D341Med (cell line): ENCODE results near the gene POP4.
A peak's percentile ranks its signal among the peaks of the same experiment; 100 is the strongest.

Experiments used
- DNase-seq: peaks from one replicate; pipeline ENCODE4 v3.0.0; 2012; ENCODE audit warnings: low spot score

Gene POP4

DNA sequence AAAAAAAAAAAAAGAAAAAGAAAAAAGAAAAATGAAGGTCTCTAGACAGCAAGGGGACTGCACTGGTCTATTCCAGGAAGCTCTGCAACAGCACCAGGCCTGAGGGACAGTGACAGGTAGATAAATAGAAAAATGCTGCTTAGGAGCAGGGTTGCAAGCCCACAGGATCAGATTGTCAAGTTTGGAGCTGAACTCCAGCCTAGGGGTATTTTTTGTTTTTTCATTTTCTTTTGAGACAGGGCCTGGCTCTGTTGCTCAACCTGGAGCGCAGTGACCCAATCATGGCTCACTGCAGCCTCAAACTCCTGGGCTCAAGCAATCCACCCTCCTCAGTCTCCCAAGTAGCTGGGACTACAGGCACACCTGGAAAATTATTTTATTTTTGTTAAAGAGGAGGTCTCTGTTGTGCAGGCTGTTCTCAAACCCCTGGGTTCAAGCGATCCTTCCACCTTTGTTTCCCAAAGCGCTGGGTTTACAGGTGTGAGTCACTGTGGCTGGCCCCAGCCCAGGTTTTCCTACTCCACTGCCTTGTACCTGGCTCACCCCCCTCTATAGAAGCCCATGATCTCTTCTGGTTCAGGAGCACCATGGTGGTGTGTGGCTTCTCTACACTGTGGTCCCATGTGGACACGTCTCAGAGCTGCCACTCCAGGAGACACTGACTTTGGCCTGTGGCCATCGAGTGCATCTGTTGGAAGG is 23.9 kb downstream of the POP4 start:
- no peak for DNase-seq

- DNase-seq, result no peak
These were observed 24.6 kb downstream of the POP4 start for GRCh38 chr19:29630655-29631054.

DNA sequence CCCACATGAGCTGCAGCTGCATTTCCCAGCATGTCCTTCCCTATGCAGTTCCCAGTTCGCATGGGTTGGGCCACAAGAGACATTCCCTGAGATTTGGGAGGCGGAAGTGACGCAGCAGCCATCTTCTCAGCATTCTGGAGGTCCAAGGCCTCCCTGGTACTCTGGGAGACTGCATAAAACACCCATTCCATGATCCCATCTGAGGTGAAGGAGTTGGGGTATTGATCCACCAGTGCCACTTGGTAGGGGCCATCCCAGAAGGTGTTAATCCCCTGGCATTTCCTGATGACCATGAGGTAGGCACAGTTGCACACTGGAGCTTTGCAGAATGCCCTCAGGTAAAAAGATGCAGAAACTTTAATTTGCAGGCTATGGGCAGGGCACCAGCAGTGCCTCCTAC is 25.4 kb downstream of the POP4 start:
- no peak for DNase-seq

DNA sequence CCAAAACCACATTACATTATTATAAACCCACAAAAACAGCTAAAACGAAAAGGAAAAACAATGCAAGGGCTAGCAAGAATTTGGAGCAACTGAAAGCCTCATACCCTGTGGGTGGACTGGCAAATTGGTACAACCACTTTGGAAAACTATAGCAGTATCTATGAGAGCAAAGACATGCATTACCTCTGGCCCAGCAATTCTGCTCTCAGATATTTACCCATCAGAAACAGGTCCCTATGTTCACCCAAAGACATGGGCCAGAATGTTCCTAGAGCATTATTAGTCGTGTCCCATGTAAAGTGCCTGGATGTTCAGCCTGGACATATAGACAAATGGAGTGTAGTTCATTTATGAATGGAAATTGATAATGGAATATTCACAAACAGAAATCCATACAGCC is 27.9 kb downstream of the POP4 start:
- no peak for DNase-seq

DNA sequence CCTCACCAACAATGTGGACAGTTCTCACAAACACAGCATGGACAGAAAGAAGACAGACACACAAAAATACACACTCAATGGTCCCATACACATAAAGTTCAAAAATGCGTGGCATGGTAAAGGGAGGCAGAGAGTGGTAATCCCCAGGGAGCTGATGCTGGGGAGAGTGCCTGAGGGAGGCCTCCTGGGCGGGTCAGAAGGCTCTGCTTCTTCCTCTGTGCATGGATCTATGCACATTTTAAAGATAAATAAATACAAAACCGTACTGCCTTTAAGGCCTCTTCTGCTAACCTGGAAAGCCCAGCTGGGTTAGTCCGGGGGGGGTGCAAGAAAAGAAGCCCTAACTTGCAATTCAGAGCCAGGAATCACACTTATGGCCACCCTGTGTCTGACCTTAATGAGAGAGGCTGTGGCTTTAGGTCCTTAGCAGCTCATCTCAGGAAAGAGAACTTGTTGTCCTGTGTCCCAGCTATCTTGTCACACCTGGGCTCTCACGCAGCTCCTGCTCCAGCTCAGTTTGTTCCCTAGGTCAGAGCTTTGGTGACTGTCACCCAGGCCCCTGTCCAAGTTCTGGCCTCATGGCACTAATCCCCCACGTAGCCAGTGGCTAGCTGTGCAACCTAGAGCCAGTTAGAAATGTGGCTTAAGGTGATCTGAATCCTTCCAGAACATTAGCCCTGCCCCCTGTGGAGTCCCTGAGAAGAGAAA is 28.5 kb downstream of the POP4 start:
- DNase-seq, result no peak

- DNase-seq, result no peak
These were observed 29.9 kb downstream of the POP4 start for GRCh38 chr19:29635963-29636362.

DNA sequence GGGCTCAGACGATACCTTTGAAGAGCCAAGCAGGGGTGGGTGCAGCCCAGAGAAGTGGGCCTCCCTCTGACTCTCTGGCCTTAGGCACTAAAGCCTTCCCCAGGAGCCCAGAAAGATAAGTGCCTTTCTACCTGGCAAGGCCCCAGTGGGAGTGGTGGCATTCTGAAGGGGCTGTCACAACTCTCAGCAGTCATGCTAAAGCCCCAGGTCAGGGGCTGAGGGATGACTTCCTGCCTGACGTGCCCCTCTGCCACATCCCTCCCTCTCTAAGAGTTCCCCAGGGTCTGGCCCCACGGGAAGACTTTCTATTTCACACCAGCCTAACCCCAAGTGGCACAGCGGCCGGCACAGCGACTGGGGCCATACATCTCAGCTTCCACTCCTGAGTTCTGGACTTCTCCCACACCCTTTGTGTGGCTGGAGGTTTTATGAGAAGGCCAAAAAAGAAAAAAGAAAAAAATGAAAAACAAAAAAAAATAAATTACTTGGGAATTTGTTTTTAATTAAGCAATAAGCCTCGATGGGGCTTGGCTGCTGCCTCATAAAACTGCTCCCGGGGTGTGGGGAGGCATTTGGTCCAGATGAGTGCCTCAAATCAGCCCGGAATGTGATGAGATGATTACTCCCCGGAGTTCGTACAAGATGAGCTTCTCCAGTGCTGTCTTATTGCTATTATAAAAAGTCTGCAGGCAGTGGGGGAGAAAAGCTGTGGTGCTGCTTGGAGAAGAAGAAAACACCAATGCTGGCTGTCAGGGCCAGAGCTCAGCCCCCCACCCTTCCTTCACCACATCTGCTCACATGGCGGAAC is 30.7 kb downstream of the POP4 start:
- DNase-seq, result peak; percentile 17

DNA sequence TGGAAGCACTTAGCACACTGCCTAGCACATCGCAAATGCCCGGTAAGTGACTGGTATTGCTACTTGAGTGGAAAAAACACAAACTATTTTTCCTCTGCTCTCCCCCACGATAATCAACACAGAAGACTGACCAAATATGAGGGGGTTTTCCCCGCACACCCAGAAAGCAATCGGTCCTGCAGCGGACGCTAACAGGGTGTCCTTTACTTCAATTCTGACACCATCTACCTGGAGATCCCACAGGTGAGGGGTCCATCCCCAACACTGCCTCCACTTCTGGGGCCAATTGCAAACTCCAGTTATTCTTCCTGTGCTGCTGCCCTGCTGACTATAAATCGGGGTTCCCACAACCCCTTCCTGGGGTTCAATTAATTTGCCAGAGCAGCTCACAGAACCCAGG is 33.0 kb downstream of the POP4 start:
- no peak for DNase-seq

GRCh38 chr19:29640231-29640630 is 34.1 kb downstream of the POP4 start:
- DNase-seq, result no peak

DNA sequence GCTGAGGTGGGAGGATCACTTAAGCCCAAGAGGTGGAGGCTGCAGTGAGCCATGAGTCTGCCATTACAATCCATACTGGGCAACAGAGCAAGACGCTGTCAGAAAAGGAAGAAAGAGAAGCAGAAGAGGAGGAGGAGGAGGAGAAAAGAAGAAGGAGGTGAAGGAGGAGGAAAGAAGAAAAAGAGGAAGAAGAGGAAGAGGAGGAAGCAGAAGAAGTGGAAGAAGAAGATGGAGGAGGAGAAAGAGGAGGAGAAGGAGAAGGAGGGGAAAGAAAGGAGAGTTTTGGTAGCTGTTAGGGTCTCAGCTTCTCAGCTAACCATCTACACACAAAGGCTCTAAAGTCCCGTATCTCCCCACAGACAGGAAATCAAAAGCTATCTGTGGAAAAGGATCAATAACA is 35.5 kb downstream of the POP4 start:
- no peak for DNase-seq

DNA sequence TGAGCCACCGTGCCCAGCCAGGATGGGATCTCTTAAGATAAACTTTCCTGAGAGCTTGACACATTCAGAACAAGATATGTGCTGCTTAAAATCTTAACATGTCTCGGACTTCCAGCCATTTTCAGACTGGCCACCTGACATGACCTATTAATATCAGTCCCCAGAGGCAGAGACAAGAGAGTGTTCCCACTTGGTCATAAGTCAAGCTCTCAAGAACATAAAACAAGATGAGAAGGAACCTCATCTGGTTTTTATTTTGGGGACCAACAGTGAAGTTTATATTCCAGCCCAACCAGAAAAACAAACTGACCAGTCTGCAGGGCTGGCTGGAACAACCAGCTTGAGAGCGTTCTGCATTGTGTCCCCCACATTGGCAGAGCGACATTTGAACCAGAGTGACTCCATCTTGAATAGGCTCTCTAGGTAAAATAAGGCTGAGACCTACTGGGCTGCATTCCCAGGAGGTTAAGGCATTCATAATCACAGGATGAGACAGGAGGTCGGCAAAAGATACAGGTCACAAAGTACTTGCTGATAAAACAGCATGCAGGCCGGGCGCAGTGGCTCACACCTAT is 37.4 kb downstream of the POP4 start:
- DNase-seq, result no peak

DNA sequence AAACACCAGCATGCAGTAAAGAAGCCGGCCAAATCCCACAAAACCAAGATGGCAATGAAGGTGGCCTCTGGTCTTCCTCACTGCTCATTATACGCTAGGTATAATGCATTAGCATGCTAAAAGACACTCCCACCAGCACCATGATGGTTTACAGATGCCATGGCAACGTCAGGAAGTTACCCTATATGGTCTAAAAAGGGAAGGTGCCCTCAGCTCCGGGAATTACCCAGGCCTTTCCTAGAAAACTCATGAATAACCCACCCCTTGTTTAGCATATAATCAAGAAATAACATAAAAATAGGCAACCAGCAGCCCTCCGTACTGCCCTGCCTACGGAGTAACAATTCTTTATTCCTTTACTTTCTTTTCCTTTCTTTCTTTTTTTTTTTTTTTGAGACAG is 38.1 kb downstream of the POP4 start:
- no peak for DNase-seq

DNA sequence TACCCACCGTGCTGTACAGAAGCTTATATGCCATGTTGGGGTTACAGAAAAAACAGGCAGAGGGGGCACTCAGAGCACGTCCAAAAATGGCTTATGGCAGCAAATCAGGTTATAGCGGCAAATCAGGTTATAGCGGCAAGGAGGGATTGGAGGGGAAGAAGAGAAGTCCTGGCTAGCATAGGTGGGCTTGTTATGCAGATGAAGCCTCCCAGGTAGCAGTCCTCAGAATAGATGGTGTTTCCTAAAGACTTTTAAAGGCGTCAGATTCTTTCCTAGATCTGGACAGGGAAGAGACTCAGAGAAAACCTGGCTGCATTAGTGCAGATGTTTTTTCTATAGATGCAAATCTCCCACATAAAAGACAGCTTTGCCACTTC is 39.4 kb downstream of the POP4 start:
- no peak for DNase-seq

GRCh38 chr19:29645911-29646310 is 39.8 kb downstream of the POP4 start:
- peak; percentile 21 for DNase-seq

GRCh38 chr19:29650772-29651387 is 44.8 kb downstream of the POP4 start:
- no peak for DNase-seq

DNA sequence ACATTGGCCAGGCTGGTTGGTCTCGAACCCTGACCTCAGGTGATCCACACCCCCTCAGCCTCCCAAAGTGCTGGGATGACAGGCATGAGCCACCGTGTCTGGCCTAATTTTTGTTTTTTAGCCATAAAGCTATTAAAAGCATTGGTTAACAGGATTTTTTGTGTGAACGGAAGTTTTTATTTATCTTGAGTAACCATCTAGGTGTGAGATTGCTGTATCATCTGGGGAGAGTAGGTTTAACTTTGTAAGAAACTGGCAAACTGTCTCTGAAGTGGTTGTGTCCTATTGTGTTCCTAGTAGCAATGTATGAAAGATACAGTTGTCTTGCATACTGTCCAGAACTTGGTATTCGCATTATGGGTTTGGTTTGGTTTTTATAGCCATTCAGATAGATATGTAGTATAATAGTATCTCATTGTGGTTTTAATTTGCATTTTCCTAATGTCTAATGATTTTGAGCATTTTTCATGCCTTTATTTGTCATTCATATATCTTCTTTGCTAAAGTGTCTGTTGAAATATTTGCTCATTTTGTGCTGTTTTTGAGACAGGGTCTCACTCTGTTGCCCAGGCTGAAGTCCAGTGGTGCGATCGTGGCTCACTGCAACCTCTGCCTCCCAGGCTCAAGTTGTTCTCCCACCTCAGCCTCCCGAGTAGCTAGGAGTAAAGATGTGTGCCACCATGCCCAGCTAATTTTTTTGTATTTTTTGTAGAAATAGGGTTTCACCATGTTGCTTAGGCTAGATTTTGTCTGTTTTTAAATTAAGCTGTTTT is 45.7 kb downstream of the POP4 start:
- no peak for DNase-seq

DNA sequence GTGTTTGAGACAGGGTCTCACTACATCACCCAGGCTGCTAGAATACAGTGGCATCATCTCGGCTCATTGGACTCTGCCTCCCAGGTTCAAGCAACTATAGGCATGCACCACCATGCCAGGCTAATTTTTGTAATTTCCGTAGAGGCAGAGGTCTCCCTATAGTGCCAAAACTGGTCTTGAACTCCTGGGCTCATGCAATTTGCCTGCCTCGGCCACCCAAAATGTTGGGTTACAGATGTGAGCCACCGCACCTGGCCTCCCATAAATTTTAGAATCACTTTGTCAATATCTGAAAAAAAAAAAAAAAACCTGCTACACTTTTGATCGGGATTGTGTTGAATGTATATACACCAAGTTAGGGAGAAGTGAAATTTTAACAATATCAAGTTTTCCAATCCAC is 47.3 kb downstream of the POP4 start:
- no peak for DNase-seq

DNA sequence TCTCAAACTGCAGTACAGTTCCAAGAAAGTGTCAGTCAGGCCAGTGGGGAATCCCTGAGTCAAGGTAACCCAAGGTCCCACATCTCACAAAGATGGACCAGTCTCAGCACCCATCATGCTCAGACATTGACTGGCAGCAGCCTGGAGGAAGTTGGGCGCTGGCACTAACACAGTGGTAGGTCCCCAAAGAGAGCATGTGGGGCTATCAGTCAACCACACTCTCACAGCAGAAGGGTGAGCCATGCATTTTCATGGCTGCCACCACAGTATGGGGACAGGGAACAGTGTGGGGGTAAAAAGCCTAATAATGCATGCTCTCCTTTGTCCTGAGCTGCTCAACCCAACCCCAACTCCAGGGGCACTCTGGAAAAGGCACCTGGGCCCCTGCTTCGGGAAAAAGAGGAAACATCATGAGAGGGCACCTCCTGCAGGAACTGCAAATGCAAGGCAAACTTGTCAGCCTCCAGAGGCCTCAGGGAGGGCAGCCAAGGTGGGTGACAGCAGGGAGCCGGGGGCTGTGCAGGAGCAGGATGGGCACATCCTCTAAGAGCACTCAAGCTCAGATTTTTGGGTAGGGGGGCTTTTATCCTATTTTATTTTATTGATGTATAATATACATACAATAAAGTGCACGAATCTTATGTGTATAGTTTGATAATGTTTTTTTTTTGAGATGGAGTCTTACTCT is 49.7 kb downstream of the POP4 start:
- no peak for DNase-seq

GRCh38 chr19:29658221-29658991 is 52.3 kb downstream of the POP4 start:
- DNase-seq, result no peak

GRCh38 chr19:29660835-29661234 is 54.8 kb downstream of the POP4 start:
- no peak for DNase-seq
